Left lung (tissue), 10 donors: ENCODE measurements around the gene CCPG1. TPM values are rescaled to one million over a fixed set of nuclear protein-coding genes. Genes with fewer than 3 reads are reported as not detected.

Source experiments
- ATAC-seq: fragments of 200-7000 bp; cut with Tn5 transposase; one replicate; pipeline ENCODE4 v1.9.1; 2020; ENCODE audit warnings: moderate library complexity
- DNase-seq, 4 donors: peaks; one replicate each; pipeline ENCODE4 v3.0.0-alpha.2; 2013 to 2020
- H3K27ac ChIP-seq, 2 donors: fragments of 200-600 bp; sonication (generic) in 1 of 2; one replicate each; pipeline versions ENCODE4 v1.5.0 to v1.8.0; 2020 to 2021
- H3K27me3 ChIP-seq, 2 donors: fragments of 200-600 bp; sonication (generic) in 1 of 2; one replicate each; pipeline versions ENCODE4 v1.5.0 to v1.8.0; 2020 to 2021
- H3K36me3 ChIP-seq, 2 donors: fragments of 200-600 bp; sonication (generic) in 1 of 2; one replicate each; pipeline versions ENCODE4 v1.5.0 to v1.8.0; 2020 to 2021
- H3K4me1 ChIP-seq, 2 donors: fragments of 200-600 bp; one replicate each; pipeline ENCODE4 v1.8.0; 2021
- H3K4me3 ChIP-seq, 2 donors: fragments of 200-600 bp; sonication (generic) in 1 of 2; one replicate each; pipeline versions ENCODE4 v1.5.0 to v1.8.0; 2020 to 2021; ENCODE audit warnings: mild to moderate bottlenecking in 1 of 2
- H3K9me3 ChIP-seq, 2 donors: fragments of 200-600 bp; sonication (generic) in 1 of 2; one replicate each; pipeline versions ENCODE4 v1.5.0 to v1.8.0; 2020 to 2021
- intact Hi-C, 2 donors: fragments of 100-400 bp; cut with DNase I; formaldehyde crosslinking; loops; one replicate each; pipeline versions ENCODE4 v1.11.2 to v1.14.2; 2022
- polyA plus RNA-seq, 6 donors: library from polyadenylated mRNA; unstranded; fragments of 120-200 nt; gene quantifications; one replicate each; pipeline ENCODE4 v1.2.1, GENCODE V29; 2013; ENCODE audit not compliant: insufficient read length in 6 of 6
- total RNA-seq, 2 donors: library from RNA; stranded (reverse); fragmentation: NEBNext Ultra II Directional; extraction: Animal tissue kit (Norgen Biotek cat#: 25700); gene quantifications; one replicate each; pipeline ENCODE4 v1.2.1, GENCODE V29; 2021
- TF ChIP-seq, protein P1 (sequence below), 2 donors: fragments of 200-600 bp; sonication (generic) in 1 of 2; IDR thresholded peaks; one replicate each; pipeline versions ENCODE4 v1.5.0 to v1.8.0; 2021; ENCODE audit warnings: antibody characterized with exemption in 2 of 2
- donor health status: DM: no; HTN: yes; CAD: no.
- donor health status: DM: no; HTN: no; CAD: no.

Gene CCPG1
- total and polyA plus RNA-seq, 8 donors: 29.1 to 98.0 (median 33.5) TPM

DNA sequence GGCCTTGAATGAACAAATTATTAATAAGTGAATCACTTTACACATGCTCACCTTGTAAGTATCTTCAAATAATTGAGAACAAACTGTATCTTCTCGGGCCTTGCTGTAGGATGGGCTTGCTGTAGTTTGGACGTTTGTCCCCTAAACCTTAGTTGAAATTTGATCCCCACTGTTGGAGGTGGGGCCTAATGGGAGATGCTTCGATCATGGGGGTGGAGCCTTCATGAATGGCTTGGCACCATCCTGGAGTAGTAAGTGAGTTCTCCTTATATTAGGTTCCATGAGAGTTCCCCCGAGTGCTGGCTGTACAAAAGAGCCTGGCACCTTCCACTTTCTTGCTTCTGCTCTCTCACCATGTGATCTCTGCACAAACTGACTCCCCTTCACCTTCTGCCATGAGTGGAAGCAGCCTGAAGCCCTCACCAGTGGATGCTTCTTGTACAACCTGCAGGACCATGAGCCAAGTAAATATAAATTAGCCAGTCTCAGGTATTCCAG, 59.8 kb downstream of the CCPG1 start:
- H3K36me3 ChIP-seq: peaks cover 0 to 61% of the 10 kb centered on the region in 2 donors
- DNase-seq: no peak
- no peak overlapping the region for H3K4me3 ChIP-seq
- ATAC-seq: no peak
- no peaks in the 10 kb centered on the region for H3K9me3 ChIP-seq
- intact Hi-C loops: no loop called here
- no peak overlapping the region for H3K27ac ChIP-seq
- peaks cover 3 to 10% of the 10 kb centered on the region in 2 donors for H3K4me1 ChIP-seq
- no peaks in the 10 kb centered on the region for H3K27me3 ChIP-seq
- TF ChIP-seq, protein P1, sequence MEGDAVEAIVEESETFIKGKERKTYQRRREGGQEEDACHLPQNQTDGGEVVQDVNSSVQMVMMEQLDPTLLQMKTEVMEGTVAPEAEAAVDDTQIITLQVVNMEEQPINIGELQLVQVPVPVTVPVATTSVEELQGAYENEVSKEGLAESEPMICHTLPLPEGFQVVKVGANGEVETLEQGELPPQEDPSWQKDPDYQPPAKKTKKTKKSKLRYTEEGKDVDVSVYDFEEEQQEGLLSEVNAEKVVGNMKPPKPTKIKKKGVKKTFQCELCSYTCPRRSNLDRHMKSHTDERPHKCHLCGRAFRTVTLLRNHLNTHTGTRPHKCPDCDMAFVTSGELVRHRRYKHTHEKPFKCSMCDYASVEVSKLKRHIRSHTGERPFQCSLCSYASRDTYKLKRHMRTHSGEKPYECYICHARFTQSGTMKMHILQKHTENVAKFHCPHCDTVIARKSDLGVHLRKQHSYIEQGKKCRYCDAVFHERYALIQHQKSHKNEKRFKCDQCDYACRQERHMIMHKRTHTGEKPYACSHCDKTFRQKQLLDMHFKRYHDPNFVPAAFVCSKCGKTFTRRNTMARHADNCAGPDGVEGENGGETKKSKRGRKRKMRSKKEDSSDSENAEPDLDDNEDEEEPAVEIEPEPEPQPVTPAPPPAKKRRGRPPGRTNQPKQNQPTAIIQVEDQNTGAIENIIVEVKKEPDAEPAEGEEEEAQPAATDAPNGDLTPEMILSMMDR (IDR thresholded peaks at IDR 0.05): no peak

DNA sequence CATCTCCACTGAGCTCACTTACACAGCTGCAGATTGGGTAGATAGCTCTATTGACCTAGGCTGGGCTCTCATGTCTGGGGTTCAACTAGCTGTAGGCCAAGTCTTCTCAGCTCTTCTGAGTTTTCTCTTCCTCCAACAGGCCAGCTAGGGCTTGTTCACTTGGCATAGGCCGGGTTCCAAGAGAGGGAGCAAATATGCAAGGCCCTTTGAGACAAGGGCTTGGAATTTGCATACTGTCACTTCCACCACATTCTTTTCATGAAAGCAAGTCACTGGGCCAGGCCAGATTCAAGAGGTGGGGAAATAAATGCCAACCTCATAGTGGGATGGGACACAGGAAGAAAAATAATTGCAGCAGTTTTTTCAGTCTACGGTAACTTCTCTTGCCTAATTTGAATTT, 64.0 kb downstream of the CCPG1 start:
- H3K36me3 ChIP-seq: peaks cover 0 to 58% of the 10 kb centered on the region in 2 donors
- intact Hi-C loops: no loop called here
- no peaks in the 10 kb centered on the region for H3K9me3 ChIP-seq
- TF ChIP-seq, protein P1 (IDR thresholded peaks at IDR 0.05): no peak
- peaks cover 4 to 10% of the 10 kb centered on the region in 2 donors for H3K4me1 ChIP-seq
- DNase-seq: peak in 3 of 4 donors; percentile 5 to 46 (median 18)
- H3K4me3 ChIP-seq: no peak overlapping the region
- ATAC-seq: peak; percentile 96
- H3K27me3 ChIP-seq: no peaks in the 10 kb centered on the region
- H3K27ac ChIP-seq: peak overlapping the region; percentile 26 to 51

DNA sequence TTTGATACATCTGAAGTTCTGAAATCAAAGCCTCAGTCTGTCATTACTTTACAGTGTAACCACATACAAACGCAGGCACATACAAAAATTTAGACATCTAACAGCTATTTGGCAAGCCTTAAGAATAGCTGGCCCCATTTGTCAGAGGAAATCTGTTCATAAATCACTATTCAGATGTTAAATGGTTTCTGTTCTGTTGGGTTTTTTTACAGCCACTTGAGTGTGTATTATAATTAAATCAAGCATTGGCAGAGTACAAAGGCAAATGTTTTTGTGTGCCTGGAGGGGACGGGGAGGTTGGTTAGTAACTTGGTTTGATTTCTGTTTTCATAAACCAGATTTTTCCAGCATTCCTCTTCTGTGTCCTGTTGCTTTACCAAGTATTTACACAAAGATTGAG, 65.0 kb downstream of the CCPG1 start:
- Histone ChIP-seq H3K36me3 (peaks cover 0 to 54% of the 10 kb centered on the region in 2 donors), H3K27ac (no peak overlapping the region), H3K27me3 (no peaks in the 10 kb centered on the region), H3K4me1 (peaks cover 4 to 10% of the 10 kb centered on the region in 2 donors), H3K4me3 (no peak overlapping the region), H3K9me3 (no peaks in the 10 kb centered on the region)
- ATAC-seq (peak; percentile 47), DNase-seq (no peak)
- intact Hi-C loops: no loop called here
- TF ChIP-seq, protein P1 (IDR thresholded peaks at IDR 0.05): no peak

DNA sequence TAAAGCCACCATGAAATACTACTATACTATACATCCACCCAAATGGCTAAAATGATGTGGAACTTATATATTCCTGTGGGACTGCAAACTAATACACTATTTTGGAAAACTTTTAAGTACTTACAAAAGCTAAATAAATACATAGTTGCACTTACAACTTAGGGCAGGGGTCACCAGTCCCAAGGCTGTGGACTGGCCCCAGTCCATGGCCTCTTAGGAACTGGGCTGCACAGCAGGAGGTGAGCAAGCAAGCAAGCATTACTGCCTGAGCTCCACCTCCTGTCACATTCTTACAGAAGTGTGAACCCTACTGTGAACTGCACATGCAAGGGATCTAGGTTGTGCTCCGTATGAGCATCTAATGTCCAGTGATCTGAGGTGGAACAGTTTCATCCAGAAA, 71.0 kb downstream of the CCPG1 start:
- DNase-seq (no peak), ATAC-seq (no peak)
- TF ChIP-seq, protein P1 (IDR thresholded peaks at IDR 0.05): no peak
- H3K27ac ChIP-seq: no peak overlapping the region
- no peaks in the 10 kb centered on the region for H3K9me3 ChIP-seq
- H3K4me3 ChIP-seq: no peak overlapping the region
- intact Hi-C loops: no loop called here
- H3K4me1 ChIP-seq: no peaks in the 10 kb centered on the region
- no peaks in the 10 kb centered on the region for H3K27me3 ChIP-seq
- peaks cover 2 to 76% of the 10 kb centered on the region in 2 donors for H3K36me3 ChIP-seq

DNA sequence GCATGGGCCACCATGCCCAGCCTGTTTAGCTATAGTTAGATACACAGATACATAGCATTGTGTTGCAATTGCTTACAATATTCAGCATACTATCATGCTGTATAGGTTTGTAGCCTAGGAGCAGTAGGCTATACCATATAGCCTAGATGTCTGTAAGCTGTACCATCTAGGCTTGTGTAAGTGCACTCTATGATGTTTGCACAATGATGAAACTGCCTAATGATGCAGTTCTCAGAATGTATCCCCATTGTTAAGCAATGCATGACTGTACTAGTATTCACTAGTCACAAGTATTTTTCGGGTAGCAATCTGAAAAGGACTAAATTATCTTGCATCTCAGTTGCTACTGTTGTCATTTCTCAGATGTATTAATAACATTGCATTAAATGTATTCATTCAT, 73.2 kb downstream of the CCPG1 start:
- Histone ChIP-seq H3K9me3 (no peaks in the 10 kb centered on the region), H3K36me3 (peaks cover 2 to 81% of the 10 kb centered on the region in 2 donors), H3K4me1 (no peaks in the 10 kb centered on the region), H3K27ac (no peak overlapping the region), H3K27me3 (no peaks in the 10 kb centered on the region), H3K4me3 (no peak overlapping the region)
- DNase-seq: no peak
- TF ChIP-seq, protein P1 (IDR thresholded peaks at IDR 0.05): no peak
- ATAC-seq: no peak
- intact Hi-C loops: no loop called here
